ENCODE results near the gene PLOD3. TPM values are rescaled to one million over a fixed set of nuclear protein-coding genes. Genes with fewer than 3 reads are reported as not detected.

Gene PLOD3
- total RNA-seq, 1 donor from 2014 or later: 41.5 TPM

GRCh38 chr7:101156277-101156676 lies 61.1 kb downstream of the PLOD3 start:
- Histone ChIP-seq H3K4me1 (peaks cover 15% of the 10 kb centered on the region), H3K9me3 (no peaks in the 10 kb centered on the region), H3K4me3 (no peak overlapping the region), H3K36me3 (peaks cover 0 to 29% of the 10 kb centered on the region in 2 donors), H3K27ac (no peak overlapping the region), H3K27me3 (no peaks in the 10 kb centered on the region)
- no peak for DNase-seq (ENCODE audit: extremely low spot score in 2 of 2)
- intact Hi-C loops (cut with DNase I): no loop called here
- TF ChIP-seq CTCF (IDR thresholded peaks at IDR 0.05): no peak
- no peak for TF ChIP-seq POLR2A (IDR thresholded peaks at IDR 0.05)
- no peak for TF ChIP-seq POLR2AphosphoS5 (IDR thresholded peaks at IDR 0.05; ENCODE audit: insufficient read depth in 1 of 2, low read depth in 1 of 2)

Small RNA genes lying within 50 kb of the gene (microRNA-seq; reads per million reads assigned to microRNA genes)
- gene MIR4653 (ENCODE audit: borderline number of aligned reads, borderline replicate concordance): not detected

Small RNA genes lying within 50 kb of the gene (small RNA-seq; reads per million reads assigned to genes)
- gene MIR4653: not detected

Other genes starting within 250 kb of the PLOD3 start
- 2.7 TPM for gene MUC12, start 248.0 kb downstream of the PLOD3 start, total RNA-seq
- gene MUC17, start 197.5 kb downstream of the PLOD3 start, total RNA-seq: not detected
- gene TRIM56, start 132.1 kb downstream of the PLOD3 start, total RNA-seq: 19.4 TPM
- 14.7 TPM for gene SERPINE1, start 90.5 kb downstream of the PLOD3 start, total RNA-seq
- 42.5 TPM for gene AP1S1, start 63.1 kb downstream of the PLOD3 start, total RNA-seq
- gene VGF, start 52.0 kb downstream of the PLOD3 start, total RNA-seq: 1.2 TPM
- gene NAT16, start 37.3 kb downstream of the PLOD3 start, total RNA-seq: not detected
- not detected for gene MOGAT3, start 16.5 kb downstream of the PLOD3 start, total RNA-seq
- 55.2 TPM for gene ZNHIT1, start 584 bp upstream of the PLOD3 start, total RNA-seq
- 8.6 TPM for gene CLDN15, start 20.2 kb upstream of the PLOD3 start, total RNA-seq
- gene FIS1, start 27.5 kb upstream of the PLOD3 start, total RNA-seq: 204 TPM
- gene IFT22, start 104.2 kb upstream of the PLOD3 start, total RNA-seq: 15.2 TPM
- not detected for gene COL26A1, start 145.3 kb upstream of the PLOD3 start, total RNA-seq

Data from vagina (tissue), 2 donors.